NCI-H1092 treated with DMSO at 0.1 percent for 48 hours (cell line): ENCODE measurements around the gene SLC4A1.
"Not testable (repeated sequence)": the region's sequence is repeated elsewhere in the genome, so short reads cannot be mapped to it uniquely, and the experiment has no call there.

Experiments
- DNase-seq: peaks from one replicate; lab custom pipeline; 2025; lab: John Stamatoyannopoulos, UW

The SLC4A1 gene

GRCh38 chr17:44256671-44257070 lies 11.3 kb downstream of the SLC4A1 start:
- DNase-seq, result no peak

GRCh38 chr17:44255915-44256314 lies 12.0 kb downstream of the SLC4A1 start:
- DNase-seq, result no peak

- DNase-seq, result no peak
These were observed 13.4 kb downstream of the SLC4A1 start for GRCh38 chr17:44254361-44255095.

GRCh38 chr17:44253006-44253405 lies 14.9 kb downstream of the SLC4A1 start:
- no peak for DNase-seq

- no peak for DNase-seq
These were observed 16.9 kb downstream of the SLC4A1 start for GRCh38 chr17:44251062-44251461.

GRCh38 chr17:44249501-44250246 lies 18.3 kb downstream of the SLC4A1 start:
- DNase-seq, result no peak

GRCh38 chr17:44247876-44248736 lies 19.8 kb downstream of the SLC4A1 start:
- no peak for DNase-seq

GRCh38 chr17:44247440-44247841 lies 20.5 kb downstream of the SLC4A1 start:
- no peak for DNase-seq

- no peak for DNase-seq
These were observed 26.8 kb downstream of the SLC4A1 start for GRCh38 chr17:44241106-44241624.

- DNase-seq, result not testable (repeated sequence)
These were observed 30.0 kb downstream of the SLC4A1 start for GRCh38 chr17:44237886-44238285.

- DNase-seq, result no peak
These were observed 31.4 kb downstream of the SLC4A1 start for GRCh38 chr17:44236444-44236991.

GRCh38 chr17:44235583-44235936 lies 32.4 kb downstream of the SLC4A1 start:
- no peak for DNase-seq

GRCh38 chr17:44233582-44233981 lies 34.4 kb downstream of the SLC4A1 start:
- no peak for DNase-seq

- no peak for DNase-seq
These were observed 35.9 kb downstream of the SLC4A1 start for GRCh38 chr17:44232061-44232460.

- no peak for DNase-seq
These were observed 37.8 kb downstream of the SLC4A1 start for GRCh38 chr17:44230140-44230539.

- no peak for DNase-seq
These were observed 38.8 kb downstream of the SLC4A1 start for GRCh38 chr17:44229090-44229489.

GRCh38 chr17:44223541-44224071 lies 44.3 kb downstream of the SLC4A1 start:
- no peak for DNase-seq

- peak; percentile 85 for DNase-seq
These were observed 45.6 kb downstream of the SLC4A1 start for GRCh38 chr17:44222112-44222869.

GRCh38 chr17:44221862-44222111 lies 46.1 kb downstream of the SLC4A1 start:
- no peak for DNase-seq

GRCh38 chr17:44221084-44221861 lies 46.7 kb downstream of the SLC4A1 start:
- DNase-seq, result peak; percentile 91
